Panc1 (cell line): ENCODE data around the gene UGT2A3. TPM values are rescaled to one million over a fixed set of nuclear protein-coding genes. Genes with fewer than 3 reads are reported as not detected.

Experiments
- ATAC-seq: fragments of 200-7000 bp; cut with Tn5 transposase; 2 replicates; pipeline ENCODE4 v1.9.1; 2020; ENCODE audit warnings: mild to moderate bottlenecking, moderate library complexity
- BruUV-seq: library from RNA; stranded (reverse); fragments of 400-500 nt; replicated peaks from 2 replicates; lab custom pipeline; 2021; lab: Mats Ljungman, UMichigan
- CTCF ChIA-PET: fragments of 300-600 bp; sonication (Branson Sonifier 250); formaldehyde crosslinking; loops from one replicate; lab custom pipeline; 2022; ENCODE audit warnings: antibody characterized with exemption; lab: Charles Lee
- POLR2A ChIA-PET: fragments of 300-600 bp; sonication (Branson Sonifier 250); formaldehyde crosslinking; loops from one replicate; lab custom pipeline; 2022; ENCODE audit warnings: antibody characterized with exemption; lab: Charles Lee
- DNase-seq: peaks from one replicate; pipeline ENCODE4 v3.0.0-alpha.2; 2010; ENCODE audit warnings: low read depth, low spot score
- H3K27ac ChIP-seq: 2 replicates; pipeline ENCODE4 v1.5.1; 2011; ENCODE audit warnings: mild to moderate bottlenecking, low read length, inconsistent platforms
- H3K27me3 ChIP-seq: fragments of 200-500 bp; sonication (Bioruptor generic); 2 replicates; pipeline ENCODE4 v1.6.0; 2014; ENCODE audit warnings: low read length, inconsistent platforms; ENCODE audit not compliant: control insufficient read depth, insufficient read depth
- H3K36me3 ChIP-seq: fragments of 200-500 bp; sonication (Bioruptor generic); 2 replicates; pipeline ENCODE4 v1.5.1; 2014; ENCODE audit warnings: inconsistent platforms, mild to moderate bottlenecking, low read length, moderate library complexity; ENCODE audit not compliant: control insufficient read depth, insufficient read depth
- H3K4me1 ChIP-seq: 2 replicates; pipeline ENCODE4 v1.5.1; 2011; ENCODE audit warnings: inconsistent platforms, mild to moderate bottlenecking, low read length, moderate library complexity; ENCODE audit not compliant: control insufficient read depth, insufficient read depth
- H3K4me3 ChIP-seq, 2 experiments: 2 replicates each; pipeline ENCODE4 v1.5.1; 2011 to 2012; ENCODE audit warnings: low read depth in 2 of 2, low read length in 2 of 2, mild to moderate bottlenecking in 2 of 2, inconsistent platforms in 1 of 2, moderate library complexity in 1 of 2
- H3K9me3 ChIP-seq: fragments of 200-500 bp; sonication (Bioruptor generic); 2 replicates; pipeline ENCODE4 v1.5.1; 2014; ENCODE audit warnings: low read depth, mild to moderate bottlenecking, inconsistent platforms, low read length, moderate library complexity; ENCODE audit not compliant: control insufficient read depth, insufficient read depth
- POLR2AphosphoS5 ChIP-seq: IDR thresholded peaks from 2 replicates; pipeline ENCODE4 v1.6.1; 2012; ENCODE audit warnings: mild to moderate bottlenecking, low read depth, low read length, moderate library complexity
- SIN3A ChIP-seq: IDR thresholded peaks from 2 replicates; pipeline ENCODE4 v1.6.1; 2012; ENCODE audit warnings: low read depth, mild to moderate bottlenecking, low read length, moderate library complexity, borderline replicate concordance; ENCODE audit not compliant: insufficient read depth
- TCF7L2 ChIP-seq: IDR thresholded peaks from 2 replicates; pipeline ENCODE4 v1.6.1; 2011; ENCODE audit warnings: mild to moderate bottlenecking, low read depth, low read length, inconsistent platforms
- in situ Hi-C: cut with HindIII; loops from 2 replicates; pipeline ENCODE4 v1.10.0; 2016; ENCODE audit warnings: low sequenced_read_pairs, low pct_unique_long_range_greater_than_20kb
- intact Hi-C: fragments of 100-400 bp; cut with micrococcal nuclease; formaldehyde crosslinking; loops from one replicate; pipeline ENCODE4 v1.10.0; 2022; ENCODE audit not compliant: unreplicated experiment
- total RNA-seq: library from RNA; stranded (reverse); gene quantifications from one replicate; pipeline ENCODE4 v1.2.1, GENCODE V29; 2021; ENCODE audit not compliant: unreplicated experiment
- TF ChIP-seq, protein P1 (sequence below): fragments of 450-650 bp; IDR thresholded peaks from 2 replicates; pipeline ENCODE4 v1.5.1; 2017; ENCODE audit warnings: mild to moderate bottlenecking
- TF ChIP-seq, protein P2 (sequence below), 2 experiments: IDR thresholded peaks; 2 replicates each; pipeline ENCODE4 v1.6.1; 2011 to 2012; ENCODE audit warnings: low read depth in 2 of 2, control low read depth in 1 of 2, low read length in 1 of 2, mild to moderate bottlenecking in 1 of 2, moderate library complexity in 1 of 2; ENCODE audit not compliant: insufficient read depth in 1 of 2

The UGT2A3 gene
- total RNA-seq, 1 experiment from 2014 or later = 0.05 TPM

DNA sequence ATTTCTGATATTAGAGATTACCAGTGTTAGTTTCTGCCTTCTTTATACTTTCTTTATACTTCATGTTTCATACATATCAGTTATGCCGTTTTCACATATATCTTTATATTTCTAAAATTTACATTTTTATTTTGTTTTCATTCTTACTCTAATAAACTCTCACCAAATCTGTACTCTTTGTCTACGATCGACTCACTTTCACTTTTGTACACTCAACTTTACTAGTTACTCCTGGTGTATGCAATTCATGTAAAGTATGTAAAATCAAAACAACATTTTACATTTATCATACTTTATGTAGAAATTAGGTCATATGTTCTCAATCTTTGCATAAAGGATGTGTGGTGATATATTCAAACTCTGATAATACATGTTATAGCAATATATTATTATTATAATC lies 59.9 kb downstream of the UGT2A3 start:
- H3K27me3 ChIP-seq = no peaks in the 10 kb centered on the region
- in situ Hi-C loops = no loop called here
- H3K36me3 ChIP-seq = no peaks in the 10 kb centered on the region
- DNase-seq (no peak), ATAC-seq (no peak)
- H3K4me3 ChIP-seq = no peak overlapping the region
- POLR2A ChIA-PET = no interaction called here
- intact Hi-C loops = no loop called here
- TF ChIP-seq, protein P1, sequence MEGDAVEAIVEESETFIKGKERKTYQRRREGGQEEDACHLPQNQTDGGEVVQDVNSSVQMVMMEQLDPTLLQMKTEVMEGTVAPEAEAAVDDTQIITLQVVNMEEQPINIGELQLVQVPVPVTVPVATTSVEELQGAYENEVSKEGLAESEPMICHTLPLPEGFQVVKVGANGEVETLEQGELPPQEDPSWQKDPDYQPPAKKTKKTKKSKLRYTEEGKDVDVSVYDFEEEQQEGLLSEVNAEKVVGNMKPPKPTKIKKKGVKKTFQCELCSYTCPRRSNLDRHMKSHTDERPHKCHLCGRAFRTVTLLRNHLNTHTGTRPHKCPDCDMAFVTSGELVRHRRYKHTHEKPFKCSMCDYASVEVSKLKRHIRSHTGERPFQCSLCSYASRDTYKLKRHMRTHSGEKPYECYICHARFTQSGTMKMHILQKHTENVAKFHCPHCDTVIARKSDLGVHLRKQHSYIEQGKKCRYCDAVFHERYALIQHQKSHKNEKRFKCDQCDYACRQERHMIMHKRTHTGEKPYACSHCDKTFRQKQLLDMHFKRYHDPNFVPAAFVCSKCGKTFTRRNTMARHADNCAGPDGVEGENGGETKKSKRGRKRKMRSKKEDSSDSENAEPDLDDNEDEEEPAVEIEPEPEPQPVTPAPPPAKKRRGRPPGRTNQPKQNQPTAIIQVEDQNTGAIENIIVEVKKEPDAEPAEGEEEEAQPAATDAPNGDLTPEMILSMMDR = no peak
- TF ChIP-seq SIN3A (no peak), POLR2AphosphoS5 (no peak), TCF7L2 (no peak)
- TF ChIP-seq, protein P2, sequence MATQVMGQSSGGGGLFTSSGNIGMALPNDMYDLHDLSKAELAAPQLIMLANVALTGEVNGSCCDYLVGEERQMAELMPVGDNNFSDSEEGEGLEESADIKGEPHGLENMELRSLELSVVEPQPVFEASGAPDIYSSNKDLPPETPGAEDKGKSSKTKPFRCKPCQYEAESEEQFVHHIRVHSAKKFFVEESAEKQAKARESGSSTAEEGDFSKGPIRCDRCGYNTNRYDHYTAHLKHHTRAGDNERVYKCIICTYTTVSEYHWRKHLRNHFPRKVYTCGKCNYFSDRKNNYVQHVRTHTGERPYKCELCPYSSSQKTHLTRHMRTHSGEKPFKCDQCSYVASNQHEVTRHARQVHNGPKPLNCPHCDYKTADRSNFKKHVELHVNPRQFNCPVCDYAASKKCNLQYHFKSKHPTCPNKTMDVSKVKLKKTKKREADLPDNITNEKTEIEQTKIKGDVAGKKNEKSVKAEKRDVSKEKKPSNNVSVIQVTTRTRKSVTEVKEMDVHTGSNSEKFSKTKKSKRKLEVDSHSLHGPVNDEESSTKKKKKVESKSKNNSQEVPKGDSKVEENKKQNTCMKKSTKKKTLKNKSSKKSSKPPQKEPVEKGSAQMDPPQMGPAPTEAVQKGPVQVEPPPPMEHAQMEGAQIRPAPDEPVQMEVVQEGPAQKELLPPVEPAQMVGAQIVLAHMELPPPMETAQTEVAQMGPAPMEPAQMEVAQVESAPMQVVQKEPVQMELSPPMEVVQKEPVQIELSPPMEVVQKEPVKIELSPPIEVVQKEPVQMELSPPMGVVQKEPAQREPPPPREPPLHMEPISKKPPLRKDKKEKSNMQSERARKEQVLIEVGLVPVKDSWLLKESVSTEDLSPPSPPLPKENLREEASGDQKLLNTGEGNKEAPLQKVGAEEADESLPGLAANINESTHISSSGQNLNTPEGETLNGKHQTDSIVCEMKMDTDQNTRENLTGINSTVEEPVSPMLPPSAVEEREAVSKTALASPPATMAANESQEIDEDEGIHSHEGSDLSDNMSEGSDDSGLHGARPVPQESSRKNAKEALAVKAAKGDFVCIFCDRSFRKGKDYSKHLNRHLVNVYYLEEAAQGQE (IDR thresholded peaks at IDR 0.05; ENCODE audit: insufficient read depth in 1 of 2, low read depth in 2 of 2, low read length in 1 of 2) = no peak
- CTCF ChIA-PET = no interaction called here
- H3K9me3 ChIP-seq = no peaks in the 10 kb centered on the region
- BruUV-seq = no TSS peak
- H3K27ac ChIP-seq = no peak overlapping the region
- H3K4me1 ChIP-seq = no peaks in the 10 kb centered on the region

GRCh38 chr4:68885545-68885944 lies 66.1 kb downstream of the UGT2A3 start:
- Histone ChIP-seq H3K4me3 (no peak overlapping the region), H3K9me3 (no peaks in the 10 kb centered on the region), H3K27ac (no peak overlapping the region), H3K36me3 (no peaks in the 10 kb centered on the region), H3K27me3 (no peaks in the 10 kb centered on the region), H3K4me1 (no peaks in the 10 kb centered on the region)
- no peak for DNase-seq
- no peak for ATAC-seq
- ChIA-PET CTCF (no interaction called here), POLR2A (no interaction called here)
- BruUV-seq = no TSS peak
- in situ Hi-C loops (no loop called here), intact Hi-C loops (no loop called here)
- TF ChIP-seq SIN3A = no peak
- no peak for TF ChIP-seq TCF7L2
- TF ChIP-seq, protein P2 (IDR thresholded peaks at IDR 0.05; ENCODE audit: insufficient read depth in 1 of 2, low read depth in 2 of 2, low read length in 1 of 2) = no peak
- TF ChIP-seq, protein P1 = no peak
